Upper lobe of left lung (tissue), 4 donors: ENCODE measurements around the gene UPK3A.

Experiments
- CTCF ChIP-seq, 6 experiments: fragments of 450-650 bp in 4 of 6; fragments of 200-600 bp in 2 of 6; sonication (generic) in 2 of 6; IDR thresholded peaks; one replicate each; pipeline ENCODE4 v1.5.1; 2016 to 2019; ENCODE audit warnings: antibody characterized with exemption in 6 of 6
- EP300 ChIP-seq, 4 donors: sonication (generic); formaldehyde crosslinking; IDR thresholded peaks; one replicate each; pipeline ENCODE4 v1.5.1; 2017; ENCODE audit warnings: antibody characterized with exemption in 4 of 4, control low read depth in 2 of 4
- POLR2A ChIP-seq, 4 donors: fragments of 450-650 bp; IDR thresholded peaks; one replicate each; pipeline ENCODE4 v1.5.1; 2016 to 2017; ENCODE audit warnings: antibody characterized with exemption in 4 of 4, mild to moderate bottlenecking in 2 of 4

- TF ChIP-seq EP300 (IDR thresholded peaks at IDR 0.05) (no peak), CTCF (IDR thresholded peaks at IDR 0.05) (no peak), POLR2A (IDR thresholded peaks at IDR 0.05) (no peak)
Observed at GRCh38 chr22:45265535-45265934, 19.2 kb upstream of the UPK3A start.
